Endothelial cell of umbilical vein (primary cell): Measurements from ENCODE around the gene CYP4F22.

ENCODE experiments used
- CTCF ChIP-seq, 2 donors: IDR thresholded peaks; 1 replicate in 1 of 2; 2 replicates in 1 of 2; pipeline ENCODE4 v1.5.1; 2011; ENCODE audit warnings: low read length in 2 of 2, mild to moderate bottlenecking in 2 of 2, moderate library complexity in 2 of 2, control low read depth in 1 of 2, inconsistent platforms in 1 of 2, low read depth in 1 of 2; ENCODE audit not compliant: insufficient read depth in 1 of 2; ENCODE audit errors: extremely low read depth in 1 of 2
- POLR2AphosphoS5 ChIP-seq: IDR thresholded peaks from 2 replicates; pipeline ENCODE4 v1.6.1; 2012; ENCODE audit warnings: low read depth, mild to moderate bottlenecking, control low read depth, low read length, moderate library complexity; ENCODE audit not compliant: insufficient read depth

GRCh38 chr19:15529774-15530372 lies 21.5 kb downstream of the CYP4F22 start:
- TF ChIP-seq CTCF (IDR thresholded peaks at IDR 0.05; ENCODE audit: extremely low read depth in 1 of 2, insufficient read depth in 1 of 2, low read depth in 1 of 2, low read length in 2 of 2), result no peak
- TF ChIP-seq POLR2AphosphoS5, result no peak
